Astrocyte of the hippocampus (primary cell): ENCODE data around the gene MGAT5B.

Experiments
- DNase-seq: peaks from one replicate; pipeline ENCODE4 v3.0.0; 2011; ENCODE audit warnings: low read depth, low spot score

MGAT5B gene

DNA sequence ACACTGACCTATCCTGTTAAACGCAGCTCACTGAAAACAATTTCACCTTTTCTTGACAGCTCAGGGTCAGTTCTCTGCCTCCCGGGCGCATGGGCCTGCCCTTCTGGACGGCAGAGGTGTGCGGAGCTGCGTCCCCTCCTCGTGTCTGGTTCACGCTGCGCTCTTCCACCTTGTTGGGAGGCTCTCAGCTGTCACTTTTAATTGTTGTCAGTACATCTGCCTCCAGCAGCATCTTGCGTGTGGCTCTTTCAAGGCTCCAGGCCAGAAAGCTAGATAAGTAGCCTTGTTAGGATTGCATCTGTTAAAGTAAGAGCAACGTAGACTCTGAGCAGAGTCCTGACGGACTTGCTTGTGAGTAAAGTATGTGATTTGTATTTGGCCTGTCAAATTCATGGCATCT is 59.4 kb downstream of the MGAT5B start:
- no peak for DNase-seq

DNA sequence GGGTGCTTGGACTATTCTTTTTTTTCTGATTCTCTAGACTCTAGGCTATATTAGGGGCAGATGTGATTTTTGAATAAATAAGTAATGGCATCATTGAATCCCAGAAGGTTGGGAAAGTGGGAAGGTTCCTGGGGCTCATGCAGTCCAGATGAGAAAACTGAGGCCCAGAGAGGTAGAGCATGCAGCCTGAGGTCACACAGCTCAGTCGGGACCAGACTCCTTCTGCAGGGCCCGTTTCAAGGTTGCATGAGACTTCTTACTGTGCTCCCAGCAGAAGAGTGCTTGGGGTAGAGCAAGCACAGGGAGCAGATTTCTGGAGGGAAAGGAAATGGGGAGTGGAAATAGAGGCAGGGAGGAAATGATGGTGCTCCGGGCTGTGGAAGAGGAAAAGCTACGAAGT is 59.8 kb downstream of the MGAT5B start:
- DNase-seq, result no peak

DNA sequence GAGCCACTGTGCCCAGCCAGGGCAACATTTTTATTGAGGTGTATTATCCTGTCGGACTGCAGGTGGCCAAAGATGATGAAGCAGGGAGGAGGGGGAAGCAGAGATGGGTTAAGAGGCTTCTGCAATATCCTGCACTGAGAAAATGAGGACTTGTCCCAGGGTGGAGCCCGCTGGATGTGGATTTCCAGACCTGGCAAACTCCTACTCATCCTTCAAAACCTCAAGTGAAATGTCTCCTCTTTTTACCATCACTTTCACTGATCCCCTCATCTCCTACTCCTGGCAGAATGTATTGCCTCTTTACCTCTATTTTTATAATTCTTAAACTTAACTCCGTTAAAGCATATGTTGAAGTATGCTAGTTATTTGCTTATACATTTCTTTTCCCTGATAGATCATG is 60.9 kb downstream of the MGAT5B start:
- DNase-seq, result no peak

DNA sequence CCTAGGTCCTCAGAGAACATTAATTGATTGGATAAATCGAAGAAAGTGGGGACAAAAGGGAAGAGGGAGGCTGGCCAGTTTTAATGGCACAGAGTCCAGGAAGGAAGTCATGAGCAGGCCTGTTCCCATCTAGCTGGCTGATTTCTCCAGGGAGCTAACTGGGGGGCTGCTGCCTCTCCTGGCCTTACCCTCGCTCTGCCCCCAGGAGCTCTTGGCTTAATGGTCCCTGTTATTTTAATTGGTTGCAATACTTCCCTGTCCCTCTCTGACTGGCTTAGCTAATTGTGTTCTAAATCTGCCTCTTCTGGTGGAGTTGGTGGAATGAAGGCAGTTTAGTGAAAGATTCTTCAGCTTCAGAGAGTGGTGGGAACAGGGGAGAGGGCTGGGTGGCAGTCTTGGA is 61.4 kb downstream of the MGAT5B start:
- DNase-seq, result no peak

DNA sequence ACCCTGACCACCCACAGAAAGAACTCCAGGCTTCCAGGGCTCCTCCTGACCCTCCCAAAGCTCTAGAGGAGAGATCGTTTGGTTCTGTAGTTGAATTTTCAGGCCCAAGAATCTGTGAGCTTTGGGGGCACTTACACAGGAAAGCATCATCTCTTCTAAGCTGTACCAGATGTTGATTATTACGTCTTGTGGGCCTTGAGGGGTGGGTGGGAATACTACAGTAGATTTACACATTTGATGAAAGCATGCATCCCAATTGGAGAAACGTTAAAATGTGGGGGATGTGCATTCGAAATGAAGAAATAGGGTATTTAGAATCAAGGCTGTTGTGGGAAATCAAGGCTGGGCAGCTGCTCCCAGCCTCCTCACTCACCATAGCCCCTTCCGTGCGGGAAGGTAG is 61.9 kb downstream of the MGAT5B start:
- no peak for DNase-seq

DNA sequence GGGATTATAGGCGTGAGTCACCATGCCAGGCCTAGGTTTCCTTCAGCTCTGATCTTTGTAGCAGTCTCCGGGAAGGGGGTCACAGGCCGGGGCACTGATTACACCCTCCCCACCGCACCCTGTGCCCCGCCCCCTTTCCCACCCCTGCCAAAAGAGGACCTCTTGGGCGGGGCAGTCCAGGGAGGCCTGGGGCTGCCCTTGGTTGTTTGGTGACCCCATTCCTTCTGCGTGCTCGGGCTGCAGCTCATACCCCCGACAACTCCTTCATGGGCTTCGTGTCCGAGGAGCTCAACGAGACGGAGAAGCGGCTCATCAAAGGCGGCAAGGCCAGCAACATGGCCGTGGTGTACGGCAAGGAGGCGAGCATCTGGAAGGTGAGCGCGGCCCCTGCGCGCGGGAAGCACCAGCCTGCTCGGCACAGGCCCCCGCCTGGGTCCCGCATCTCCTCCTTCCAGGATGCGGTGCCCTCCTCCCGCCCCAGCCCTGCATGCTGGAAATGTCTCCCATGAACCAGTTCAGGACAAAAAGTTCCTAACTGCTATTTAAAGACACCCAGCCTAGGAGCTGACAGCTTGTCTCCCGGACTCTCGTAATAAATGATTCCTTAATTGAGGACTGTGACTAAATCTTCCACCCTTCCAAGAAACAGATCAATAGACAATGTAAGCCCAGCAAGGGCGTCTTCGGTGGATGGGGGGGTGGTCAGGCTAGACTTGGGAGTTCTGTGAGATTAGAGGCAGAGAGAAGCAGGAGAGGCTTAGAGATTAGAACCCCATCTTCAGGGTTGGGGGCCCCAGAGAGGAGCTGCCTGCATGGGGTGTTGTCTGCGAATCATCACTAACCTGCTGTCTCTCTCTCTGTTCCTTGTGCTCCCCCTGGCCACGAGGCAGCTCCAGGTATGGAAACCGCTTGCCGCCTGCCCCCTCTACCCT is 64.5 kb downstream of the MGAT5B start:
- DNase-seq, result no peak

DNA sequence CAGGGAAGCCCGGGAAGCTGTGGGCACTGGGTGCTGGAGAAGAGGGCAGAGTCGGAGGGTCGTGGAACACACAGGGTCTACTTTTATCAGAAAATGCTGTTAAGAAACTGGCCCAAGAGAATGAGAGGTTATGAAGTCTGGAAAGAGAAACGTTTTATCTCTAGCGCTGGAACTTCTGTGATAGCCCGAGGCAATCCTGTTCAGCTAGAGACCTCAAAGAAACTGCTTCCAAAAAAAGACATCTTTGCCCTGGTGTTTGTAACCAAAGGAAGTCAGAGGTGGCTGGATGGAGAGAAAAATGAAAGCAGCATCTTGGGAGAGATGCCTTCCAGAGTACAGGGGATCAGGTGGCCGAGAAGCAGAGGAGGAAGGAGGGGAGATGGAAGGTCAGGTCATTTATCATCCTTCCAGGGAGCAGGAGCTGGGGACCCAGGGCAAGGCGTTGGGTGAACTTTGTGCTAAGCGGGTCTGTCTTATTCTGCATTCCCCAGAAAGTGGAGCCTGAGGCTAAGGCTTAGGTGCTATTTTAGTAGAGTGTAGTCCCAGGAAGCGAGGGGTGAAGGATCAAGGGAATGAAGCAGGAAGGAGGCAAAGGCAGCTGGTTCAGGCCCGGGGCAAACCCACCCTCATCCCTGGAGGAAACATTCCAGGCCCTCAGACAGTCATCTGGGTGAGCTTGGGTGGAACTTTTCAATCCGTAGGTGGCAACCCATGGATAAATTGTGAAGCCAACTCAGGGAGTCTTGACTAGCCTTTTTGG is 66.5 kb downstream of the MGAT5B start:
- DNase-seq, result no peak

DNA sequence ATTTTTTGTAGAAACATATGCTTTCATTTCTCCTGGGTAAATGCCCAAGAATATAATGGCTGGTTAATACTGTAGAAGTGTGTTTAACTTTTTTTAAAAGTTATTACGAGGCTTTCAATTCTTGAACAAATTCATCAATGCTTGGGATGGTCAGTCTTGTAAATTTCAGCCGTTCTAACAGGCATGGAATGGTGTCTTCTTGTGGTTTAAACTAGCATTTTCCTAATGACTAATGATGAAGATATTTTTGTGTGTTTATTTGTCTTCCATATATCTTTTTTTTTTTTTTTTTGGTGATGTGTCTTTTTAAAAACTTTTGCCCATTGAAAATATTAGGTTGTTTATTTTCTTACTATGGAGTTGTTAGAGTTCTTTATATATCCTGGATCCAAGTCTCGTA is 67.1 kb downstream of the MGAT5B start:
- peak; percentile 23 for DNase-seq

DNA sequence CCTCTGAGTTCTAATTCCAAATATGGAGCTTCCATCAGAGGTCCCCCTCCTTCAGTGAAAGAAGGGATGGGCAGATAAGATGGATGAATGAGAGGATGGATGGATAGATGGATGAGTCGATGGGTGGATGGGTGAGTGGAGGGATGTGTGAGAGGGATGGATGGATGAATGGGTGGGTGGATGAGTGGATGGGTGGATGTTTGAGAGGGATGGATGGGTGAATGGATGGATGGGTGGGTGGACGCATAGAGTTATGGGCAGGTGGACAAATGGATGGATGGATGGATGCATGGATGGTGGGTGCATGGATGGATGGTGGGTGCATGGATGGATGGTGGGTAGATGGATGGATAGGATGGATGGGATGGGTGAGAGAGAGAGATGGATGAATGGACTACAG is 69.0 kb downstream of the MGAT5B start:
- no peak for DNase-seq

DNA sequence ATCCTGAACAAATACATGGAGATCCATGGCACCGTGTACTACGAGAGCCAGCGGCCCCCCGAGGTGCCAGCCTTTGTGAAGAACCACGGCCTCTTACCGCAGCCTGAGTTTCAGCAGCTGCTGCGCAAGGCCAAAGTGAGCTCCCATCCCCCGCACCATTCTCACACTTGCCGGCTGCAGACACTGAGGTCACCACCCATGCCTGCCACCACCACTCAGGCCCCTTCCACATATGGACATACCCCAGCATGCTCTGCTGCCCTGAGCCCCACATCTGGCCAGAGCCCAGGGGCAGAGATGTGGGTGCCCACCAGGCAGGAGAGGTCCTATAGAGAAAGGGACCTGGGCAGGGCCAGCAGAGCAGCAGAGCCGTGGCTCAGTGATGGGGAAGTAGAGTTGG is 69.8 kb downstream of the MGAT5B start:
- DNase-seq, result no peak

DNA sequence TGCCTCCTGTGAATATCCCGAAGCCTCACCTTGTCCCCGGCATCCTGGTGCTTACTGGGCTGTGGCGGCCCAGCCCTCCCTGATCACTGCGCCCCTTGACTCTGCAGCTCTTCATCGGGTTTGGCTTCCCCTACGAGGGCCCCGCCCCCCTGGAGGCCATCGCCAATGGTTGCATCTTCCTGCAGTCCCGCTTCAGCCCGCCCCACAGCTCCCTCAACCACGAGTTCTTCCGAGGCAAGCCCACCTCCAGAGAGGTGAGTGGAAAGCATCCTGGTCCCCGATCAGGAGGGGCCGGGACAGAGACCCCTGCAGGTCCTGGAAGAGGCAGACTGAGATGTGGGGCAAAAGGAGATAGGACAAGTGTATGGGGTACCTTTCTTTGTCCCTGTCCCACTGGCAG is 72.1 kb downstream of the MGAT5B start:
- no peak for DNase-seq

DNA sequence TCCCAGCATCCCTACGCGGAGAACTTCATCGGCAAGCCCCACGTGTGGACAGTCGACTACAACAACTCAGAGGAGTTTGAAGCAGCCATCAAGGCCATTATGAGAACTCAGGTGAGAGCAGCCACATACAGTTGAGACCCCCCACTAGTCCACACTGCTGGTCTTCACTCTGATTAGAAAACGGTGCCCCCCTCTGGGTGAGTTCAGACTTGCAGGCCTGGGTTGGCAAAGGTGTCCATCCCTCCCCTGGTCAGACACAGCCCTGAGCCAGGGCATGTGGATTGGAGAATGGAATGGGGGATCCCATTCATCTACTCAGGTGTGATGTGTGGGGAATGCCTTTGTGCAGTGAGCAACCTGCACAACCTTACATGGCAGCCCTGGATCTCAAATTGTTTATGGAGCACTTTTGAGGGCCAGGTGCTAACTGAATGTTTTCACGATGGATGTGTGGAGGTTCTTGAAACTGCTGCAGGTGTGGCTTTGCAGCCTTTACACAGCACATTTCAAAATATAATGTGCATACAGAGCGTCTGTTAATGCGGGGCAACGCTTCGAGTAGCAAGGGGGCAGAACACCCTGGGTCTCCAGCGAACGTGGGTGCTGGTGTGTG is 72.6 kb downstream of the MGAT5B start:
- DNase-seq, result no peak

DNA sequence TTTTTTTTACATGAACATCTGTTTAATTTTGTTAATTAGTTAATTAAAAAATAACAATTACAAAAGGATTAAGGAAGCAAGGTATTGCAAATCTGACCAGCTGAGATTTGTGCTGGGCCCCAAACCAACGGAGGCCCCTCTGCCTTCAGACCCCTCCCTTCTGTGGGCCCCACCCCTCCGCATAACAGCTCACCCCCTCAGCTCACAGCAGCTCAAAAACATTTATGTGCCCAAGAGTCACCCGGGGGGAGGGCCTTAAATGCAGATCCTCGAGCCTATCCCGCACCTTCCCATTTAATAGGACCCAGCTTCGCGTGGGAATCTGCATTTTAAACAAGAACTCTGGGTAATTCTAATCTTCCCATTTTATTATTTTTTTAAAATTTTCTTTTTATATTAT is 75.0 kb downstream of the MGAT5B start:
- DNase-seq, result no peak

DNA sequence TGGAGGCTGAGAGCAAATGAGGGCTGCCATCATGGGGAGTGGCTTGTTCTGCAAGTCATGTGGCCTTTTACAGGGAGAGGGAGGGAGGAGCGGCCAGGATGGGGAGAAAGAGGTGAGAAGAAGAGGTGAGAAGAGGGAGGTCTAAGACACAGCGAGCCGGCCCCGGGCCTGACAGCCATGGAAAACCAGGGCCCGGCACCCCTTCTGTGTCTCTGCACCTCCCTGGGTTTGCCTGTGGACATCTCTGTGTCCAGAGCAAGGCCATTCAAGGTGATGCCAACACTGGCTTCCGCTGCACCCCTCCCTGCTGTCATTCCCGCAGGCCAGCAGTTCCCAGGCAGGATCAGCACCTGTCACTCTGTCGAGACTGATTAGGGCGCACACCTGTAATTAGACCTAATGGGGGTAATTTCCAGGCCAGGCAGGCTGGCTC is 75.6 kb downstream of the MGAT5B start:
- DNase-seq, result no peak

DNA sequence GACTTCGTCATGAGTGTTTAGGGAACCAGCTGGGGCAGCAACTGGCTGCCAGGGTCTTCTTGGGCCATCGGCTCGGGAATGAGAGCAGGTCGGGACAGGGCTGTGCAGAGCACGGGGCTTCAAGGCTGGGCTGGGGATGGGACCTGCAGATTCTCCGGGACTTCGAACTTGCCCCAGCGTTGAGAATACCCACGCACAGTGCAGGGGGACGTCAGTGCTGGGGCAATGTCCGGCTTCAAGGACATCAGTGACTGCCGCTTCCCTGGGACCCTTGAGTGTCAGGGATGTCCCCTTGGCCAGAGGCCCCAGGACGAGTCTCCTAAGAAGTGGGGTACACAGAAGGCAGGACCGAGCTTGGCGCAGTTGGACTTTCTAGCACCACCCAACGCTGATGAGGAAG is 76.3 kb downstream of the MGAT5B start:
- no peak for DNase-seq

DNA sequence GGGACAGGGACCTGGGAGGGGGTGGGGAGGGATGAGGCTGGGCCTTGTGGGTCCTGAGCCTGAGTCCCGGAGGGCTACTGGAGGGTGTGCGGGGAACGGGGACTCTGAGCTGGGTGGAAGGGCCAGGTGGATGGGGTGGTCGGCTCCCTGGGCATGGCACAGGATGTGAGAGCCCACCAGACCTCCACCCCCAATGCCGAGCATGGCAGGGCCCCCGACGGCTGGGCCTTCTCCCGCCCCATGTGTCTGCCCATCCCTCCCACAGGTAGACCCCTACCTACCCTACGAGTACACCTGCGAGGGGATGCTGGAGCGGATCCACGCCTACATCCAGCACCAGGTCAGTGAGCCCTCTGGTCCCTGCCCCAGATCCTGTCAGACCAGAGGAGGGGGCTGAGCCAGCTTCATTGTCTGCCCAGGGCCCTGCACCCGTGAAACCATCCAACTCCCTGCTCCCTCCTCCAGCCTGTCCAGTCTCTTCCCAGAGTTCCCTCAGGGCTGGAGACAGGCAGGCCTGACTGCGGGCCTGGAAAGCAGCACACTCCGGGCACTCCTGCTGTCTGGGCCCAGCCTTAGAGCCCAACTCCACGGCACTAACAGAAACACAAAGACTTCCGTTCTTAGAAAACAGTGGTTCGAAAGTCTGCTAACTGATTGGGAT is 78.0 kb downstream of the MGAT5B start:
- DNase-seq, result no peak

DNA sequence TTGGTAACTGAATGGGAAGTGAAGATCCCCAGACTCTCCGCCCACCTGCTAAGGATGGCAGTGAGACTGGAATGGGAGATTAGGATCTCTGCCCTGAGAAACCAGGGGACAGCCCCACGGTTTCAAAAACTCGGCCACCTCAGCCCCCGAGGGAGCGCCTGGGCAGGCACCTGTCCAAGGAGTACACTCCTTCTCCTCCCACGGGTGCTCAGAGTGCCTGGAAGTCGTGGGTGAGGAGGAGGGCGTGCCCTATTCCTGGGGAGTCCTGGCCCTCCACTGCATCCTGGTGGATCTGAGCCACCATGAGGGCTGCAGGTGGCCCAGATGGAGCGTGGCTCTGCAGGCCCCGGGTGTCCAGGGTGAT is 78.5 kb downstream of the MGAT5B start:
- no peak for DNase-seq

DNA sequence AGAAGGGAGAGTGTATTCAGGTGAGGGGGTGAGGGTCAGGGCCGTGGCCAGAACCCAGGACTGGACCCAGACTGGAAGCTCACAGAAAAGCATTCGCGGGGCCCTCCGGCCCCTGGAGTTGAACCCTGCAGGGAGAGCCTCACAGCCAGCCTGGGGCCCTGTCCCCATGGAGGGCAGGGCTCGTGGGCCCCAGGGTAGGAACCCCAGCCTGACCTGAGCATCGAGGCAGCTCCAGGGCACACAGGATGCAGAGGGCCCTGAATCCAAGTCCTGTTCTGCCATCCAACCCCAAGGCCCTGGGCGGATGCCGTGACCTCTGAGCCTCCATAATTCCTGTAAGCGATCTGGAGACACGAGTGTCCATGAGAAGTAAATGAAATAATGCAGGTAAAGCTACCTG is 79.1 kb downstream of the MGAT5B start:
- DNase-seq, result no peak

DNA sequence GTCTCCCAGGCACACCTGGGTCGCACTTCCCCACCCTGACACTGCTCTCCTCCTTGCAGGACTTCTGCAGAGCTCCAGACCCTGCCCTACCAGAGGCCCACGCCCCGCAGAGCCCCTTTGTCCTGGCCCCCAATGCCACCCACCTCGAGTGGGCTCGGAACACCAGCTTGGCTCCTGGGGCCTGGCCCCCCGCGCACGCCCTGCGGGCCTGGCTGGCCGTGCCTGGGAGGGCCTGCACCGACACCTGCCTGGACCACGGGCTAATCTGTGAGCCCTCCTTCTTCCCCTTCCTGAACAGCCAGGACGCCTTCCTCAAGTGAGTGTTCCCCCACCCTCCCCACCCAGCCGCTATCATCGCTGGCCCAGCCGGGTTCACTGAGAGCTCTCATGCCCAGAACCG is 79.6 kb downstream of the MGAT5B start:
- no peak for DNase-seq

DNA sequence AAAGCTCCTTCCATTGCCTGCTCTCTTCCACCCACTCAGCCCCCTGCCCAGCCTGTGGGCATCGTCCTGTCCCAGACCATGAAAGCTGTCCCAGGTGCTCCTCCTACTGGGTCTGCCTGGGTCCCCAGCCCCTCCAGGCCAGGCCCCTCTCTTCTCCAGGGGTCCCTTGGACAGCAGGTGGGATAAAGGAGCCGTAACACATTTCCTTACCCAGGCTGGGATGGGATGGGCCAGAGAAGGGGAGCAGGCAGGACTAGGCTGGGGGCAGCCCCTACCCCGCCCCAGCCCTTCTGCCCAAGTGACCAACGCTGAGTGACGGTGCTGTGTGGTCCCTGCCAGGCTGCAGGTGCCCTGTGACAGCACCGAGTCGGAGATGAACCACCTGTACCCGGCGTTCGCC is 80.1 kb downstream of the MGAT5B start:
- DNase-seq, result no peak

DNA sequence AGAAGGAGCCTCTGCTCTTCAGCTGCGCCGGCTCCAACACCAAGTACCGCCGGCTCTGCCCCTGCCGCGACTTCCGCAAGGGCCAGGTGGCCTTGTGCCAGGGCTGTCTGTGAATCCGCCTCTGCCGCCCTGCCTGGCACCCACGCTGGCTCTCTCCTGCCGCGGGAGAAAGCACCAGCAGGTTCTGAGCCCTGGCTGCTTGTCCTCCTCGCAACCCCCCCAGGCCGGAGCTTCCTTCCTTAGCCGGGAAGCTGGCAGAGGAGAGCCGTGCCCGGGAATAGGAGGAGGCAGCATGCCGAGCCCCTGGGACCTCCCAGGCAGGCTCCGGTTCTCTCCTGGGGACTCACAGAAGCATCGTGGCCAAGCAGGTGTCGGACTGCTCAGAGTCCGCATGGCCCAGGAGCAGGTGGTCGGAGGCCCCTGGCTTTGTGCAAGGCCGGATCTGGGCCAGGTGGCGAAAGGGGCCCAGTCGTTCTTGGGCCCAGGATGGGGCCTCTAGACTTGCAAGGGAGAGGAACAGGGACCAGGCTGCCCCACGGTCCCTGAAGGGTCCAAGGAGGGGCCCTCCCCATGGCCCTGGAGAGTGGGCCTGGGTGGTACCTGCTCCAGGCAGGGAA is 80.6 kb downstream of the MGAT5B start:
- DNase-seq, result no peak
